Muscle layer of duodenum (tissue), 2 donors: ENCODE measurements around the gene FTCDNL1.

Experiments used
- H3K27ac ChIP-seq: one replicate; pipeline ENCODE4 v1.7.0; 2013; ENCODE audit warnings: mild to moderate bottlenecking, low read length
- H3K27me3 ChIP-seq: one replicate; pipeline ENCODE4 v1.7.0; 2013; ENCODE audit warnings: low read depth, mild to moderate bottlenecking, control low read depth, low read length
- H3K36me3 ChIP-seq, 2 donors: one replicate each; pipeline ENCODE4 v1.7.0; 2013; ENCODE audit warnings: low read length in 2 of 2, control low read depth in 1 of 2, mild to moderate bottlenecking in 1 of 2; ENCODE audit not compliant: insufficient read depth in 2 of 2, control insufficient read depth in 1 of 2
- H3K4me1 ChIP-seq, 2 donors: one replicate each; pipeline ENCODE4 v1.7.0; 2013; ENCODE audit warnings: low read length in 2 of 2, mild to moderate bottlenecking in 2 of 2, control low read depth in 1 of 2, moderate library complexity in 1 of 2; ENCODE audit not compliant: insufficient read depth in 2 of 2, control insufficient read depth in 1 of 2
- H3K4me3 ChIP-seq, 2 donors: one replicate each; pipeline ENCODE4 v1.7.0; 2013; ENCODE audit warnings: low read length in 2 of 2, low read depth in 1 of 2, mild to moderate bottlenecking in 1 of 2
- H3K9me3 ChIP-seq, 2 donors: one replicate each; pipeline ENCODE4 v1.7.0; 2013; ENCODE audit warnings: low read length in 2 of 2, control low read depth in 1 of 2, mild to moderate bottlenecking in 1 of 2; ENCODE audit not compliant: control insufficient read depth in 1 of 2
- donor health status: healthy.

Gene FTCDNL1

DNA sequence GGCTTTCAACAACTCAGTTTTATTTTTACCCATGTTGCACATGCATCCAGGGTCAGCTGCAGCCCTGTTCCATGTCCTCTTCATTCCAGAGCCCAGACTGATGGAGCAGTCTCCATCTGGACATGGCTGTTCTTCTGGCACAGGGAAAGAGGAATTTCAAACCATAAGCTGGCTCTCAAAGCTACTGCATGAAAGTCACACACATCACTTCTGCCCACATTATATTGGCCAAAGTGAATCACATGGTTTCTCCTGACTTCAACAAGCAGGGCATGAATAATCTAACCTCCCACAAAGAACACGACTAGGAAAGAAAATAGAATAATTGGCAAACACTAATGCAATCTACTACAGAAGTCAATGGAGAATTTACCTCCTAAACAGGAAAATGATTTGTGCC is 94.2 kb downstream of the FTCDNL1 start:
- Histone ChIP-seq H3K27me3 (no peaks in the 10 kb centered on the region), H3K4me1 (peaks cover 0 to 7% of the 10 kb centered on the region in 2 donors), H3K9me3 (peaks cover 0 to 6% of the 10 kb centered on the region in 2 donors), H3K4me3 (no peak overlapping the region), H3K27ac (no peak overlapping the region), H3K36me3 (no peaks in the 10 kb centered on the region)

DNA sequence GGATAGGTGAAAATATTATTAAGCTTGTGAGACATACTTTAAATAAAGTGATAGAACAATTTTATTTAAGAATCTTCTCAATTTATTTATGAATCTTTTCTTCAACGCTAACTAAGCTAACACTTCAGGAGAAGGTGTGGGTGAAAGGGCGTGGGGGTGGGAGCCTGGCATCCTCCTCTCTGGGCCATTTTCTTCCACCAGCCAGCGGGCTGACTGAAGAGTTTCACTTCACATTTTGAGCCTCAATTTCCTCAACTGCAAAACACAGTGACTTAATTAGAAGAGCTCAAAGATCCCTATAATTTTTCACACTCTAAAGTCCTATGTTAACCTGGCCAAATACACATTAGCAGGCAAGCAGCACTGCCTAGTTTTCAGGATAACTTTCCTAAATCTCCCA is 94.8 kb downstream of the FTCDNL1 start:
- no peaks in the 10 kb centered on the region for H3K27me3 ChIP-seq
- no peaks in the 10 kb centered on the region for H3K36me3 ChIP-seq
- H3K4me3 ChIP-seq = no peak overlapping the region
- peaks cover 0 to 6% of the 10 kb centered on the region in 2 donors for H3K9me3 ChIP-seq
- peaks cover 0 to 7% of the 10 kb centered on the region in 2 donors for H3K4me1 ChIP-seq
- H3K27ac ChIP-seq = no peak overlapping the region

DNA sequence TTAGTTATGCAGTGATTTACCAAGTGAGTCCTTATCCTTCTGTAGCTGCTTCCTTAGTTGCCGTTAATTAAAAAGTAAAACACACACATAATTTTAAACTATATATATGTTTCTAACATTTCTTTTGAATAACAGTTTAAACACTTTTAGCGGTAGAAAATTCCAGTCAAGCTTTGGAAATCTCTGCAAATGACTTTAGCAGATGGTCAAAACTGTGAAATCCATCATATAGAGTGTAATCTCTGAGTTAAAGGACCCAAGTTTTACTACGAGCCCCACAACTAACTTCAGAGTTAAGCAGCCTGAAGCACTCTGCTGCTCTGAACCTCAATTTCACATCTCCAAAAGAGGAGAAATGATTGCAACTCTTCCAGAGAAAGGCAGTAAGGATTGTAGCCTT is 96.2 kb downstream of the FTCDNL1 start:
- no peak overlapping the region for H3K4me3 ChIP-seq
- H3K9me3 ChIP-seq = peaks cover 0 to 6% of the 10 kb centered on the region in 2 donors
- no peaks in the 10 kb centered on the region for H3K27me3 ChIP-seq
- H3K27ac ChIP-seq = no peak overlapping the region
- no peaks in the 10 kb centered on the region for H3K36me3 ChIP-seq
- H3K4me1 ChIP-seq = peaks cover 0 to 7% of the 10 kb centered on the region in 2 donors

DNA sequence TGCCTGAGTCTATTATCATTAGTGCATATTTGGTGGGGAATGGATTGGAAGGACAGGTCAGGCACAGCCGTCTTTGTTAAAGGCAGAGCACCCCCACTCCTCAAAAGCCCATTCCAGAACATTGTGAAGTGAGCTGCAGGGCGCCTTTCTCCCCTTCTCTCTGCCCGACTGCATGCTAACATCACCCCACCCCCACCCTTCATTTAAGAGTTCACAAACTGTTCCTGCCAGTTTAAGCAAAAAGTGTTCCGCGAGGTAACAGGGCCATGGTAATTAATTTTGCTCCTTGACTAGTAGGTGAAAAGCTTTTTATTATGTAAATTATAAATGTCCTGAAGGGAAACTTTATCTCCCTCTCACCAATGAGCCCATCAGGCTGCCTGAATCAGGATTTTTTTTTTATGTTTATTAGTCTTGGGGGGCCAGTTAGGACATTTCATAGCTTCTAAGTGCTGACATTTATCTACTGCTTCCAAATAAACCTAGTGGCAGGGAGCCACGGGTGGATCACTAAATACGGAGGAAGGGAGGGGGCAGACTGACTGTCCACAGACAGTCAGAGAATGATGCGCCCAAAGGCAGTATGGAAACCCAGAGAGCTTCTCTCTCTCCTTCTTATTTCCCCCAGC is 99.4 kb downstream of the FTCDNL1 start:
- H3K36me3 ChIP-seq = no peaks in the 10 kb centered on the region
- H3K4me3 ChIP-seq = no peak overlapping the region
- H3K4me1 ChIP-seq = no peaks in the 10 kb centered on the region
- no peak overlapping the region for H3K27ac ChIP-seq
- H3K9me3 ChIP-seq = peaks cover 0 to 6% of the 10 kb centered on the region in 2 donors
- no peaks in the 10 kb centered on the region for H3K27me3 ChIP-seq

DNA sequence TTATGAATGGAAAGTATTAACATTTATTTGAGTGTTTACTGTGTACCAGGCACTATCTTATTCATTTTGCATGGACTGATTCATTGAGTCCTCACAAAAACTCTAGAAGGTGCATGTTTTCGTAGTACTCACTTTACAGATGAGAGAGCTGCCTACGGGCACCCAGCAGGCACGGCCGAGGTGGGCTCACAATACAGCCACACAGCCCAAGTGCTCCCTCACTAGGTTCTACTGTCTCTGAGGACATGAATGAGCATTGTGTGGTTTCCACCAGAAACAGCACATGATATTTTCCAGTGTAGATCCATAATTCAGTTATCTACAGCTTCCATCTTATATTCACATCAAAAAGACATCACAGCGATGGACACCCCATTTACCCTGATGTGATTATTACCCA is 101.4 kb downstream of the FTCDNL1 start:
- no peaks in the 10 kb centered on the region for H3K36me3 ChIP-seq
- H3K9me3 ChIP-seq = peaks cover 0 to 6% of the 10 kb centered on the region in 2 donors
- H3K4me1 ChIP-seq = no peaks in the 10 kb centered on the region
- no peak overlapping the region for H3K4me3 ChIP-seq
- no peak overlapping the region for H3K27ac ChIP-seq
- H3K27me3 ChIP-seq = no peaks in the 10 kb centered on the region

DNA sequence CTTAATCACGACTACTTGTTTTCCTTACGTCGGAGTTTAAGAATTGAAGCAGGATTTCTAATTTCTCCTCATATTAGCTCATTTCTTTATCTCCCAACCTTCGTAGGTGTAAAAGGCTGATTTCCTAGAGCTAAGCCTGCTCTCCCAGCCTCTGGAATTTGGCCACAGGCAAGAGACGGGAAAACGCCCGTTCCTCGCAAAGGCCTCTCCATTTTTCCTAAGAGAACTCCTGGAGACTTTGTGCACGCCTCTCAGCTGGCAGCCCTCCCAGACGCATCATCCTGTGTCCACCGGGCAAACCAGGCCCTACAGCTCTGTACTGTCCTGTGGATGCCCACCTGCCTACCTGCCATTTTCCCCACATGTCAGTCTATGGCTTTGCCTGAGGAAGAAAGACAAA is 106.3 kb downstream of the FTCDNL1 start:
- H3K27ac ChIP-seq = no peak overlapping the region
- H3K27me3 ChIP-seq = no peaks in the 10 kb centered on the region
- H3K4me3 ChIP-seq = no peak overlapping the region
- H3K4me1 ChIP-seq = no peaks in the 10 kb centered on the region
- no peaks in the 10 kb centered on the region for H3K36me3 ChIP-seq
- H3K9me3 ChIP-seq = no peaks in the 10 kb centered on the region

DNA sequence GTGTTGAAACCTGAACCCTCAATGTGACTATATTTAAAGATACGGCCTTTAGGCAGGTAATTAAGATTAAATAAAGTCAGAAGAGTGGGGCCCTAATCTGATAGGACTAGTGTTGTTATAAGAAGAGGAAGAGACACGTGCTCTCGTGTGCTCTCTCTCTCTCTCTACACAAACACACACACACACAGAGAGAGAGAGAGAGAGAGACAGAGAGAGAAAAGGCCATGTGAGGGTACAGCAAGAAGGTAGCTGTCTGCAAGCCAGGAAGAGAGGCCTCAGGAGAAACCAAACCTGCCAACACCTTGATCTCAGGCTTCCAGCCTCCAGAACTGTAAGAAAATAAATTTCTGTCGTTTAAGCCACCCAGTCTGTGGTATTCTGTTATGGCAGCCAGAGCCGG is 106.7 kb downstream of the FTCDNL1 start:
- Histone ChIP-seq H3K9me3 (no peaks in the 10 kb centered on the region), H3K4me3 (no peak overlapping the region), H3K4me1 (no peaks in the 10 kb centered on the region), H3K27ac (no peak overlapping the region), H3K36me3 (no peaks in the 10 kb centered on the region), H3K27me3 (no peaks in the 10 kb centered on the region)

DNA sequence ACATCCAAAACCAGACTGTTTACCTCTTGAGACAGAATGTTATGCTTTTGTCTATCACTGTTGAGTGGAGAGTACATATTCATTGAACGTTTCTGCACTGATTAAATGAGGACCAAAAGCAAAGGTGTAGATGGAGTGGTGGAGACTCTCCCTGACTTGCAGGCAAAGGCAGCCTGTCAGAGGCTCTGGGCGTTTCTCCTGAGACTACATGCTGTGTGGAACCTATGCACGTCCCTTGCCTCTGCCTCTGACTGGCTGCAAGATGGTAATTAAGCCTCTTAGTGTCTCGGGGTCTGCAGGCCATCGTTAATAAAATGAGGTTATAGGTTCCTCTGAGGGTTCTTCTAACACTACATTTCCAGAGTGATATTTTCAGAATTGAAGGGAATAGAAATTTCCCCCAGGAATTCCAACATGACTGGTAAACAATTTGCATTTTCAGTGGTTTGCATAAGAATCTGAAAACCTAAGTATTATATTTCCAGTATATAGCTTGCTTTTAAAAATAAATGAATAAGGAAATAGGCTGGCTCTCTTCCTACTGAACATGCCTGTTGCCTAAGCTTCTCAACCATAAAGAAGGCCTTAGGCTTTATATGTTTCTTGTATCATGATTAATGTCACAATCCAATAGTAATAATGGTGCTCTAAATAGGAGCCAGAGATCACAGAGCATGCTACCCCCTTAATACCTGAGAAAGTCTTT is 107.4 kb downstream of the FTCDNL1 start:
- Histone ChIP-seq H3K27ac (no peak overlapping the region), H3K4me1 (no peaks in the 10 kb centered on the region), H3K4me3 (no peak overlapping the region), H3K36me3 (no peaks in the 10 kb centered on the region), H3K27me3 (no peaks in the 10 kb centered on the region), H3K9me3 (no peaks in the 10 kb centered on the region)

DNA sequence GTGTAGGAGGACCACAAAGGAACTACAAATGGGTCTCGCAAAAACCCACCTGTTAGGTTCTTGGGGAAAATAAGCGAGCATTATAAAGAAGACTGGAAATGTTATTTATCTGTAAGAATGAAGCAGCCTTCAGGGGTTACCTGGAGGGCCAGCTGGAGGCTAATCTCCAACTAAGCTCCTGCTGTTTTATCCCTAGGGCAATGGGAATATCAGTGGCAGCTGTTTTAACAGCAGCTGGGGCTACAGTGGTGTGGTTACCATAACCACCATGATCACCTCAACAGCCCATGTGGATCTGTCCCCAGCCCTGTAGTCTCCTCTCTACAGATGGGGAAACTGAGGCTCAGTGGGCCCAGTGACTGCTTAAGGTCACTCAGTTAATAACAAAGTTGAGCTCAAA is 108.1 kb downstream of the FTCDNL1 start:
- no peaks in the 10 kb centered on the region for H3K36me3 ChIP-seq
- no peaks in the 10 kb centered on the region for H3K9me3 ChIP-seq
- H3K27me3 ChIP-seq = no peaks in the 10 kb centered on the region
- H3K4me1 ChIP-seq = no peaks in the 10 kb centered on the region
- H3K27ac ChIP-seq = no peak overlapping the region
- no peak overlapping the region for H3K4me3 ChIP-seq

DNA sequence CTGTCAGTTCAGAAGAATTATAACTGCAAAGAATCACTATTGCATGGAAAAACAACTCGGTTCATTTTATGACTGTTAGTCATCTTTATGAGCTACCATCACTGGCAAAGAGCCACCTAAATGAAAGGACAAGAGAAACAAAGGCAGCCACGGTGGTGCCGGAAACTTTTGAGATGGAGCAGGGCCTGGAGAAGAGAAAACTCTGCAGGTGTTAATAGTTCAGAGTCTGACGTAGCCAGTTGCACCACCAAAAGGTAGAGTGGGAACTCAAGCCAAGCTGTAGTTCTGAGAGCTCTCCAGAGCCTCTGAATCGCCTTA is 110.9 kb downstream of the FTCDNL1 start:
- H3K27ac ChIP-seq = no peak overlapping the region
- no peaks in the 10 kb centered on the region for H3K27me3 ChIP-seq
- H3K4me3 ChIP-seq = no peak overlapping the region
- H3K4me1 ChIP-seq = no peaks in the 10 kb centered on the region
- H3K9me3 ChIP-seq = no peaks in the 10 kb centered on the region
- no peaks in the 10 kb centered on the region for H3K36me3 ChIP-seq

DNA sequence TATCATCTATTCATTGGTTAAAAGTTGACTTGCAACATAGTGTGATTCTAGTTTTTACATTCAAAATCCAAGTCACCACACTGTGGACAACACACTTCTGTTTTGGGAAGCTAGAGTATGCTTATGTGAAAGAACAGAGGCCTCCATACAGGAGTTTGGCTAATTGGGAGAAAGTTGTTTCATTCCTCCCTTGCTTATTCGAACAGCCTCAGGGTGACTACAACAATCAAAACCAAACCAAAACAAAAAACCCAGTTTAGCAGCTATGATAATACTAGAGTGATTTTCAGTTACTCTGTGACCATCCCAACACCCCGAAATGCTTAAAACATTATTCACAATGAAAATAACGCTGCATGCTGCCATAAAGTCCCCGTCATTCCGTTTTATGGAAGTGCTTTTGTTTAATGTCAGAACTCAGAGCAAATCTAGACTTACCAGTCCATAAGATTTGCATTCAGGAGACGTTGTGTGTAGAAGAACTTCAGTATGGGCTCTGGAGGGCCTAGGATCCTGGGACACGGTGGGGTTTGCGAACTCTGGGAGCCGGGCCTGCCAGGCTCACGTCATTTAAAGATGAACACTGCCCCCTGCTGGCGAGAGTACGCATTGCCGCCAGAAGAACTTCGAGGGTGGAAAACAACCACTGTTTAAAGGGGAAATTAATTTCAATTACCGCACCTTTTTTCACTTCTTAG is 111.4 kb downstream of the FTCDNL1 start:
- Histone ChIP-seq H3K36me3 (no peaks in the 10 kb centered on the region), H3K27ac (no peak overlapping the region), H3K4me1 (no peaks in the 10 kb centered on the region), H3K9me3 (no peaks in the 10 kb centered on the region), H3K27me3 (no peaks in the 10 kb centered on the region), H3K4me3 (no peak overlapping the region)
